ENCODE results near the gene TMEM30B.

DNA sequence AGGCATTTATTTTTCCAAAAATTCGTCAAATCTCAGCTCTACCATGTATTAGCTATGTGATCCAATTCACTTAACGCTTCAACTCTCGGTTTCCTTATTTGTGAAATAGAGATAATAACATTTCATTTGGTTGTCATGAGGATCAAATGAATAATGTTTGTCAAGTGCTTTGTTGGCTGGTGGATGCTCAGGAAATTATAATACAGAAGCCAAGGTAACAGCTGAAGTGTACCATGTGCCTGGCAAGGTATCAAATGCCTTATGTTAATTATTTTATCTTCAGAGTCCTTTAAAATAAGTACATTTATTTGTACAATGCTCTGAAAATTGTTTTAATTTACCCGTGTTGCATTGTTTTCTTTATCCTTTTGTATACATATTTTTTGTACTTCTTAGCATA, 34.2 kb upstream of the TMEM30B start:
- no peak for TF ChIP-seq POLR2AphosphoS5 (IDR thresholded peaks at IDR 0.05; ENCODE audit: low read depth, low read length)
- no peak for TF ChIP-seq POLR2A (IDR thresholded peaks at IDR 0.05; ENCODE audit: low read depth, low read length)
- no peak for TF ChIP-seq TAF1 (IDR thresholded peaks at IDR 0.05; ENCODE audit: low read depth, low read length)
- TF ChIP-seq POU2F2 (IDR thresholded peaks at IDR 0.05; ENCODE audit: low read depth, low read length): no peak
- no peak for TF ChIP-seq SPI1 (IDR thresholded peaks at IDR 0.05; ENCODE audit: low read depth, low read length)

All from GM12891 (cell line).